HCT116 (cell line): ENCODE results near the gene PBX3. TPM values are rescaled to one million over a fixed set of nuclear protein-coding genes. Genes with fewer than 3 reads are reported as not detected.
"Not testable (repeated sequence)": the region's sequence is repeated elsewhere in the genome, so short reads cannot be mapped to it uniquely, and the experiment has no call there.

Source experiments
- ATAC-seq: fragments of 200-7000 bp; cut with Tn5 transposase; 2 replicates; pipeline ENCODE4 v1.9.1; 2020; ENCODE audit warnings: mild to moderate bottlenecking, moderate library complexity
- BruUV-seq: library from RNA; stranded (reverse); fragments of 400-500 nt; replicated peaks from 2 replicates; lab custom pipeline; 2021; lab: Mats Ljungman, UMichigan
- CTCF ChIA-PET: fragments of 300-600 bp; sonication (Branson Sonifier 250); formaldehyde crosslinking; loops from one replicate; lab custom pipeline; 2021; ENCODE audit warnings: antibody characterized with exemption; lab: Charles Lee
- POLR2A ChIA-PET: fragments of 300-600, 350-600 bp; sonication (Branson Sonifier 250); formaldehyde crosslinking; loops from one replicate; lab custom pipeline; 2021; ENCODE audit warnings: antibody characterized with exemption; lab: Charles Lee
- RAD21 ChIA-PET, 2 experiments: fragments of 300-600 bp; sonication (Branson Sonifier 250); formaldehyde crosslinking; loops; one replicate each; lab custom pipeline; 2023; ENCODE audit warnings: low total read pairs in 2 of 2; ENCODE audit not compliant: uncharacterized antibody in 2 of 2, unreplicated experiment in 2 of 2, low non-redundant PET in 1 of 2; lab: Charles Lee
- DNase-seq: peaks from one replicate; pipeline ENCODE4 v3.0.0-alpha.2; 2010; ENCODE audit warnings: low read depth, low spot score
- H2AFZ ChIP-seq: fragments of 200-600 bp; shearing (Covaris generic), sonication (generic); 2 replicates; pipeline ENCODE4 v1.6.1; 2017; ENCODE audit warnings: low read depth, mixed run types, mixed read lengths, antibody characterized with exemption, low read length; ENCODE audit not compliant: poor library complexity, severe bottlenecking
- H3K27ac ChIP-seq: 2 replicates; pipeline ENCODE4 v1.5.1; 2012; ENCODE audit warnings: low read depth, low read length
- H3K27me3 ChIP-seq: fragments of 200-600 bp; sonication (generic); 2 replicates; pipeline ENCODE4 v1.6.1; 2016; ENCODE audit warnings: mixed run types, low read length, mixed read lengths; ENCODE audit not compliant: insufficient read depth
- H3K36me3 ChIP-seq, 2 experiments: fragments of 200-500 bp in 1 of 2; fragments of 200-600 bp in 1 of 2; sonication (Bioruptor generic) in 1 of 2; sonication (generic) in 1 of 2; 2 replicates each; pipeline versions ENCODE4 v1.5.1 to v1.6.1; 2014 to 2016; ENCODE audit warnings: low read length in 2 of 2, inconsistent platforms in 1 of 2, mixed read lengths in 1 of 2, mixed run types in 1 of 2; ENCODE audit not compliant: insufficient read depth in 2 of 2, control insufficient read depth in 1 of 2
- H3K4me1 ChIP-seq, 2 experiments: fragments of 200-600 bp in 1 of 2; sonication (generic) in 1 of 2; 2 replicates each; pipeline versions ENCODE4 v1.5.1 to v1.6.1; 2012 to 2017; ENCODE audit warnings: low read length in 2 of 2, inconsistent platforms in 1 of 2, mild to moderate bottlenecking in 1 of 2, mixed read lengths in 1 of 2, mixed run types in 1 of 2, moderate library complexity in 1 of 2; ENCODE audit not compliant: insufficient read depth in 2 of 2, control insufficient read depth in 1 of 2
- H3K4me2 ChIP-seq: fragments of 200-600 bp; sonication (generic); 2 replicates; pipeline ENCODE4 v1.6.1; 2017; ENCODE audit warnings: mixed run types, low read length, mixed read lengths
- H3K4me3 ChIP-seq, 2 experiments: fragments of 200-600 bp in 1 of 2; sonication (generic) in 1 of 2; replicated peaks in 1 of 2; 2 replicates each; pipeline ENCODE4 v1.5.1; 2011 to 2016; ENCODE audit warnings: low read length in 2 of 2, control low read depth in 1 of 2, low read depth in 1 of 2, mild to moderate bottlenecking in 1 of 2, mixed read lengths in 1 of 2, mixed run types in 1 of 2
- H3K79me2 ChIP-seq: fragments of 200-600 bp; sonication (generic); 2 replicates; pipeline ENCODE4 v1.6.1; 2017; ENCODE audit warnings: mild to moderate bottlenecking, mixed run types, low read length, moderate library complexity, mixed read lengths; ENCODE audit not compliant: insufficient read depth
- H3K9ac ChIP-seq: fragments of 200-600 bp; sonication (generic); 2 replicates; pipeline ENCODE4 v1.6.1; 2016; ENCODE audit warnings: low read length, mixed read lengths
- H3K9me2 ChIP-seq: fragments of 200-600 bp; sonication (generic), shearing (Covaris generic); 2 replicates; pipeline ENCODE4 v1.6.1; 2017; ENCODE audit warnings: mixed run types, mild to moderate bottlenecking, moderate library complexity; ENCODE audit not compliant: insufficient read depth
- H3K9me3 ChIP-seq, 2 experiments: fragments of 200-500 bp in 1 of 2; fragments of 200-600 bp in 1 of 2; sonication (Bioruptor generic) in 1 of 2; sonication (generic) in 1 of 2; 2 replicates each; pipeline ENCODE4 v1.6.1; 2014 to 2017; ENCODE audit warnings: low read length in 2 of 2, mixed read lengths in 2 of 2, inconsistent platforms in 1 of 2, low read depth in 1 of 2, mild to moderate bottlenecking in 1 of 2, mixed run types in 1 of 2, moderate library complexity in 1 of 2; ENCODE audit not compliant: control insufficient read depth in 1 of 2, insufficient read depth in 1 of 2
- H4K20me1 ChIP-seq: fragments of 200-600 bp; sonication (generic), shearing (Covaris generic); 2 replicates; pipeline ENCODE4 v1.6.1; 2017; ENCODE audit warnings: mixed run types, mild to moderate bottlenecking, moderate library complexity; ENCODE audit not compliant: insufficient read depth
- CBX3 ChIP-seq: IDR thresholded peaks from 2 replicates; pipeline ENCODE4 v1.6.1; 2012; ENCODE audit warnings: low read depth
- CEBPB ChIP-seq: IDR thresholded peaks from 2 replicates; pipeline ENCODE4 v1.6.1; 2012; ENCODE audit warnings: low read depth
- EGR1 ChIP-seq: IDR thresholded peaks from 2 replicates; pipeline ENCODE4 v1.6.1; 2012; ENCODE audit warnings: low read depth
- ELF1 ChIP-seq: IDR thresholded peaks from 2 replicates; pipeline ENCODE4 v1.6.1; 2012; ENCODE audit warnings: low read depth, borderline replicate concordance
- EZH2 ChIP-seq: fragments of 200-600 bp; sonication (generic); IDR thresholded peaks from 2 replicates; pipeline ENCODE4 v1.6.1; 2017; ENCODE audit warnings: antibody characterized with exemption, mixed run types
- EZH2phosphoT487 ChIP-seq: fragments of 200-600 bp; IDR thresholded peaks from 2 replicates; pipeline ENCODE4 v1.6.1; 2018; ENCODE audit warnings: antibody characterized with exemption, borderline replicate concordance
- FOSL1 ChIP-seq: IDR thresholded peaks from 2 replicates; pipeline ENCODE4 v1.6.1; 2012; ENCODE audit warnings: low read depth
- JUND ChIP-seq: IDR thresholded peaks from 2 replicates; pipeline ENCODE4 v1.6.1; 2012
- POLR2A ChIP-seq: IDR thresholded peaks from 2 replicates; pipeline ENCODE4 v1.7.0; 2011; ENCODE audit warnings: borderline replicate concordance; ENCODE audit not compliant: insufficient read depth, insufficient read length; ENCODE audit errors: extremely low read depth
- POLR2AphosphoS5 ChIP-seq: IDR thresholded peaks from 2 replicates; pipeline ENCODE4 v1.6.1; 2011; ENCODE audit warnings: mild to moderate bottlenecking, low read depth, low read length, moderate library complexity
- REST ChIP-seq: IDR thresholded peaks from 2 replicates; pipeline ENCODE4 v1.6.1; 2012; ENCODE audit warnings: low read depth
- SIN3A ChIP-seq: IDR thresholded peaks from 2 replicates; pipeline ENCODE4 v1.6.1; 2012; ENCODE audit warnings: low read depth
- SP1 ChIP-seq: IDR thresholded peaks from 2 replicates; pipeline ENCODE4 v1.6.1; 2012; ENCODE audit warnings: low read depth
- SRF ChIP-seq: IDR thresholded peaks from 2 replicates; pipeline ENCODE4 v1.6.1; 2012; ENCODE audit warnings: low read depth
- TCF7L2 ChIP-seq: IDR thresholded peaks from 2 replicates; pipeline ENCODE4 v1.7.0; 2011; ENCODE audit warnings: borderline replicate concordance, inconsistent platforms; ENCODE audit not compliant: insufficient read depth, insufficient read length; ENCODE audit errors: extremely low read depth
- YY1 ChIP-seq: IDR thresholded peaks from 2 replicates; pipeline ENCODE4 v1.6.1; 2011; ENCODE audit warnings: low read length, low read depth, moderate library complexity, mild to moderate bottlenecking; ENCODE audit not compliant: insufficient replicate concordance; ENCODE audit errors: extremely low read depth
- ZFX ChIP-seq: fragments of 450-650 bp; IDR thresholded peaks from 2 replicates; pipeline ENCODE4 v1.6.1; 2017
- ZNF274 ChIP-seq: fragments of 200-500 bp; sonication (Bioruptor generic); IDR thresholded peaks from 2 replicates; pipeline ENCODE4 v1.6.1; 2014; ENCODE audit warnings: mild to moderate bottlenecking, low read depth, low read length, inconsistent platforms
- intact Hi-C: fragments of 100-400 bp; cut with micrococcal nuclease; formaldehyde crosslinking; loops from 2 replicates; pipeline ENCODE4 v1.10.0; 2022
- total RNA-seq: library from RNA; stranded (reverse); gene quantifications from one replicate; pipeline ENCODE4 v1.2.1, GENCODE V29; 2021; ENCODE audit not compliant: unreplicated experiment
- TF ChIP-seq, protein P1 (sequence below): IDR thresholded peaks from 2 replicates; pipeline ENCODE4 v1.6.1; 2012

PBX3 gene
- total RNA-seq, 1 experiment from 2014 or later = 13.5 TPM

DNA sequence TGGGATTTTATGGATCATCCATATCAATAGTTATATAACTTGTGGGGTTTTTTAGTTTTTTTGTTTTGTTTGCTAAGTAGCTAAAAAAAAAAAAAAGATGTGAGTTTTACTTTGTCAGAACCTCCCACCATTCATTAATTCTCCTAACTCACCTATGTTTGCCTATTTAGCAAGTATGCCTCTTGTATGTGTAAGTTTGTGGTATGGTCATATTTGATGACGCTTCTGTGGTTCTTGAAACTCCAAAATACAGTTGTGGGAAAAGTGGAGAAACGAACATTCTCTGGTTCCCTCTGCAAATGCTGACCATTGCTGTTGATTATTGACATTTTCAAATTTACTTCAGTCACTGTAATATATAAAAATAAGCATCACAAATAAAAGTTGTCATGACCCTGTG is 75.7 kb downstream of the PBX3 start:
- H3K27ac ChIP-seq = no peak overlapping the region
- RAD21 ChIA-PET = no interaction called here
- H3K9me2 ChIP-seq = no peaks in the 10 kb centered on the region
- H4K20me1 ChIP-seq = no peaks in the 10 kb centered on the region
- no peaks in the 10 kb centered on the region for H3K9me3 ChIP-seq
- intact Hi-C loops = no loop called here
- no peaks in the 10 kb centered on the region for H3K36me3 ChIP-seq
- H3K79me2 ChIP-seq = no peaks in the 10 kb centered on the region
- TF ChIP-seq ZNF274 (no peak), FOSL1 (no peak), ELF1 (no peak), JUND (no peak), POLR2A (no peak), SP1 (no peak), REST (no peak), TCF7L2 (no peak), YY1 (no peak), CBX3 (no peak), SIN3A (no peak), SRF (no peak), EZH2 (no peak), EGR1 (no peak), POLR2AphosphoS5 (no peak), CEBPB (no peak), ZFX (no peak), EZH2phosphoT487 (no peak)
- TF ChIP-seq, protein P1, sequence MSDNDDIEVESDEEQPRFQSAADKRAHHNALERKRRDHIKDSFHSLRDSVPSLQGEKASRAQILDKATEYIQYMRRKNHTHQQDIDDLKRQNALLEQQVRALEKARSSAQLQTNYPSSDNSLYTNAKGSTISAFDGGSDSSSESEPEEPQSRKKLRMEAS = no peak
- POLR2A ChIA-PET = interaction anchor here (0.6 kb wide), 1 partner anchor 760 kb away, joined by 3 read pairs; no protein-coding TSS in a partner anchor
- CTCF ChIA-PET = no interaction called here
- H3K4me1 ChIP-seq = no peaks in the 10 kb centered on the region
- no peak overlapping the region for H3K9ac ChIP-seq
- H3K4me3 ChIP-seq = no peak overlapping the region
- no TSS peak for BruUV-seq
- H2AFZ ChIP-seq = no peak overlapping the region
- H3K27me3 ChIP-seq = no peaks in the 10 kb centered on the region
- no peak overlapping the region for H3K4me2 ChIP-seq
- ATAC-seq (no peak), DNase-seq (no peak)

GRCh38 chr9:125823874-125824406 is 76.8 kb downstream of the PBX3 start:
- H3K36me3 ChIP-seq, H2AFZ ChIP-seq, H3K9me3 ChIP-seq, H3K27me3 ChIP-seq, ATAC-seq, RAD21 ChIA-PET, H3K9me2 ChIP-seq, H3K79me2 ChIP-seq, CTCF ChIA-PET, H3K27ac ChIP-seq, H4K20me1 ChIP-seq, intact Hi-C loops, H3K4me1 ChIP-seq, BruUV-seq, POLR2A ChIA-PET, H3K9ac ChIP-seq, DNase-seq, H3K4me3 ChIP-seq, H3K4me2 ChIP-seq: not testable (repeated sequence)
